ENCODE results near the gene NAV2.
"Not testable (repeated sequence)": the region's sequence is repeated elsewhere in the genome, so short reads cannot be mapped to it uniquely, and the experiment has no call there.

The NAV2 gene

GRCh38 chr11:19952911-19953310, 240.3 kb downstream of the NAV2 start:
- DNase-seq (ENCODE audit: low read depth): no peak

GRCh38 chr11:19953336-19953735, 240.7 kb downstream of the NAV2 start:
- no peak for DNase-seq (ENCODE audit: low read depth)

- no peak for DNase-seq (ENCODE audit: low read depth)
Measured at GRCh38 chr11:19953909-19954308, 241.3 kb downstream of the NAV2 start.

- DNase-seq (ENCODE audit: low read depth): no peak
Measured at GRCh38 chr11:19954899-19955298, 242.3 kb downstream of the NAV2 start.

- no peak for DNase-seq (ENCODE audit: low read depth)
Measured at GRCh38 chr11:19955660-19956059, 243.0 kb downstream of the NAV2 start.

GRCh38 chr11:19956228-19956627, 243.6 kb downstream of the NAV2 start:
- DNase-seq (ENCODE audit: low read depth): no peak

GRCh38 chr11:19957294-19957943, 244.8 kb downstream of the NAV2 start:
- DNase-seq (ENCODE audit: low read depth): no peak

GRCh38 chr11:19958204-19958603, 245.6 kb downstream of the NAV2 start:
- no peak for DNase-seq (ENCODE audit: low read depth)

- no peak for DNase-seq (ENCODE audit: low read depth)
Measured at GRCh38 chr11:19959210-19959609, 246.6 kb downstream of the NAV2 start.

- no peak for DNase-seq (ENCODE audit: low read depth)
Measured at GRCh38 chr11:19959648-19960059, 247.0 kb downstream of the NAV2 start.

GRCh38 chr11:19960410-19960809, 247.8 kb downstream of the NAV2 start:
- not testable (repeated sequence) for DNase-seq (ENCODE audit: low read depth)

GRCh38 chr11:19961225-19961624, 248.6 kb downstream of the NAV2 start:
- DNase-seq (ENCODE audit: low read depth): no peak

- DNase-seq (ENCODE audit: low read depth): no peak
Measured at GRCh38 chr11:19962053-19962800, 249.6 kb downstream of the NAV2 start.

GRCh38 chr11:19962801-19963175, 250.2 kb downstream of the NAV2 start:
- no peak for DNase-seq (ENCODE audit: low read depth)

- no peak for DNase-seq (ENCODE audit: low read depth)
Measured at GRCh38 chr11:19963697-19964387, 251.2 kb downstream of the NAV2 start.

- no peak for DNase-seq (ENCODE audit: low read depth)
Measured at GRCh38 chr11:19966441-19966840, 253.8 kb downstream of the NAV2 start.

- DNase-seq (ENCODE audit: low read depth): no peak
Measured at GRCh38 chr11:19966927-19967326, 254.3 kb downstream of the NAV2 start.

- DNase-seq (ENCODE audit: low read depth): no peak
Measured at GRCh38 chr11:19967787-19968186, 255.2 kb downstream of the NAV2 start.

GRCh38 chr11:19968860-19969259, 256.2 kb downstream of the NAV2 start:
- DNase-seq (ENCODE audit: low read depth): no peak

- DNase-seq (ENCODE audit: low read depth): no peak
Measured at GRCh38 chr11:19970944-19971343, 258.3 kb downstream of the NAV2 start.

GRCh38 chr11:19972091-19972490, 259.5 kb downstream of the NAV2 start:
- DNase-seq (ENCODE audit: low read depth): no peak

GRCh38 chr11:19972651-19973050, 260.0 kb downstream of the NAV2 start:
- no peak for DNase-seq (ENCODE audit: low read depth)

GRCh38 chr11:19973136-19973635, 260.5 kb downstream of the NAV2 start:
- no peak for DNase-seq (ENCODE audit: low read depth)
